Neuronal stem cell (in vitro differentiated cells): ENCODE results near the gene VEGFD.
A peak's percentile ranks its signal among the peaks of the same experiment; 100 is the strongest.

Experiments
- DNase-seq: peaks from one replicate; pipeline ENCODE4 v3.0.0-alpha.2; 2013; ENCODE audit warnings: low spot score
- H2AFZ ChIP-seq: one replicate; pipeline ENCODE4 v1.6.1; 2013; ENCODE audit warnings: mild to moderate bottlenecking, low read length, inconsistent platforms
- H2AK5ac ChIP-seq: 2 replicates; pipeline ENCODE4 v1.6.1; 2013; ENCODE audit warnings: low read depth, mild to moderate bottlenecking, inconsistent platforms, low read length, moderate library complexity, mixed read lengths
- H2BK120ac ChIP-seq: 2 replicates; pipeline ENCODE4 v1.6.1; 2013; ENCODE audit warnings: low read depth, mild to moderate bottlenecking, inconsistent platforms, low read length, moderate library complexity, mixed read lengths
- H2BK12ac ChIP-seq: one replicate; pipeline ENCODE4 v1.6.1; 2013; ENCODE audit warnings: low read length, inconsistent platforms
- H2BK15ac ChIP-seq: 2 replicates; pipeline ENCODE4 v1.6.1; 2013; ENCODE audit warnings: mild to moderate bottlenecking, low read length, inconsistent platforms, mixed read lengths
- H2BK5ac ChIP-seq: one replicate; pipeline ENCODE4 v1.6.1; 2013; ENCODE audit warnings: inconsistent platforms, mild to moderate bottlenecking, low read length, moderate library complexity
- H3K14ac ChIP-seq: one replicate; pipeline ENCODE4 v1.6.1; 2013; ENCODE audit warnings: low read length, inconsistent platforms
- H3K18ac ChIP-seq: 2 replicates; pipeline ENCODE4 v1.6.1; 2013; ENCODE audit warnings: low read length, inconsistent platforms
- H3K23ac ChIP-seq: 2 replicates; pipeline ENCODE4 v1.6.1; 2013; ENCODE audit warnings: low read depth, mild to moderate bottlenecking, mixed read lengths, low read length, inconsistent platforms; ENCODE audit not compliant: poor library complexity
- H3K27ac ChIP-seq: replicated peaks from 3 replicates; pipeline ENCODE4 v1.5.1; 2013; ENCODE audit warnings: low read length, inconsistent platforms
- H3K27me3 ChIP-seq, 3 experiments: 2 replicates each; pipeline ENCODE4 v1.6.1; 2013; ENCODE audit warnings: low read length in 3 of 3, mild to moderate bottlenecking in 2 of 3, inconsistent platforms in 1 of 3, low read depth in 1 of 3, mixed read lengths in 1 of 3, moderate library complexity in 1 of 3; ENCODE audit not compliant: control insufficient read depth in 3 of 3, insufficient read depth in 3 of 3
- H3K36me3 ChIP-seq, 2 donors: replicated peaks in 1 of 2; 2 replicates each; pipeline ENCODE4 v1.6.1; 2013; ENCODE audit warnings: low read length in 2 of 2; ENCODE audit not compliant: control insufficient read depth in 2 of 2, insufficient read depth in 2 of 2
- H3K4ac ChIP-seq: 2 replicates; pipeline ENCODE4 v1.6.1; 2013; ENCODE audit warnings: inconsistent platforms, mild to moderate bottlenecking, low read length, moderate library complexity
- H3K4me1 ChIP-seq, 2 donors: 1 replicate in 1 of 2; 2 replicates in 1 of 2; pipeline ENCODE4 v1.6.1; 2013; ENCODE audit warnings: low read length in 2 of 2, low read depth in 1 of 2; ENCODE audit not compliant: control insufficient read depth in 2 of 2, insufficient read depth in 1 of 2
- H3K4me2 ChIP-seq: one replicate; pipeline ENCODE4 v1.6.1; 2013; ENCODE audit warnings: mild to moderate bottlenecking, low read length, inconsistent platforms; ENCODE audit not compliant: insufficient read depth, poor library complexity, severe bottlenecking
- H3K4me3 ChIP-seq, 2 donors: 2 replicates each; pipeline ENCODE4 v1.5.1; 2013; ENCODE audit warnings: low read length in 2 of 2, mild to moderate bottlenecking in 2 of 2, inconsistent platforms in 1 of 2, moderate library complexity in 1 of 2
- H3K79me1 ChIP-seq: one replicate; pipeline ENCODE4 v1.6.1; 2013; ENCODE audit warnings: low read depth, mild to moderate bottlenecking, inconsistent platforms, low read length, moderate library complexity
- H3K9ac ChIP-seq: one replicate; pipeline ENCODE4 v1.6.1; 2013; ENCODE audit warnings: mild to moderate bottlenecking, low read depth, low read length, inconsistent platforms; ENCODE audit not compliant: poor library complexity
- H3K9me3 ChIP-seq, 2 donors: replicated peaks in 1 of 2; 2 replicates each; pipeline versions ENCODE3 to v1.6.1; 2013; ENCODE audit warnings: low read length in 2 of 2, mild to moderate bottlenecking in 2 of 2, inconsistent platforms in 1 of 2, low read depth in 1 of 2, mixed read lengths in 1 of 2, moderate library complexity in 1 of 2; ENCODE audit not compliant: control insufficient read depth in 2 of 2, insufficient read depth in 1 of 2
- H4K8ac ChIP-seq: one replicate; pipeline ENCODE4 v1.6.1; 2013; ENCODE audit warnings: low read depth, mild to moderate bottlenecking, inconsistent platforms, low read length, moderate library complexity
- H4K91ac ChIP-seq: one replicate; pipeline ENCODE4 v1.6.1; 2013; ENCODE audit warnings: low read length, low read depth, mild to moderate bottlenecking, inconsistent platforms; ENCODE audit not compliant: poor library complexity
- WGBS, 2 donors: extraction: QIAGEN DNeasy Blood & Tissue Kit; methylation state at CpG; one replicate each; pipeline ENCODE4 v1.1.7; 2013; ENCODE audit warnings: missing lambda C conversion rate in 2 of 2, mixed read lengths in 1 of 2; ENCODE audit not compliant: insufficient read length in 2 of 2, insufficient replicate concordance in 1 of 2; ENCODE audit errors: extremely low coverage in 2 of 2; 5-methylcytosine and 5-hydroxymethylcytosine counted together

The VEGFD gene

DNA sequence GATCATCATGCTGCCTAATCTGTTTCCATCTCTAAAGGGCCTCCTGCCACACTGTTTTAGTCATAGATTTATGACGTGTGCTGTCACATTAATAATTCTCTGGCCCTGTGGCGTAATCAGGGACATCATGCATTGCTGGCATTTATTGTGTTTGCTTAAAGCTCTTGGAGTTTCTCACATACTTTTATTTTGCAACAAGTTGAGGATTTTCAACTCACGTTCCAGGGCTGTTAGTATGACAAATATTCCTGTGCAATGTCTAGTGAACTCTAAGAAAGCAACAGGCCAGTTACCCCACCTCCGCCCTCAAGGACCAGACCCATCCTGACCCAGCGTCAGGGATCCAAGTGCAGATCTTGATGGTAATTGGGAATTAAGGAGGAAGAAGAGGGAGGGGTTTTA lies 41.1 kb downstream of the VEGFD start:
- Histone ChIP-seq H3K14ac (no peak overlapping the region), H3K4me2 (no peak overlapping the region), H4K91ac (no peak overlapping the region), H3K23ac (no peak overlapping the region), H2BK15ac (no peak overlapping the region), H2BK120ac (no peak overlapping the region), H2AK5ac (no peak overlapping the region), H2BK12ac (no peak overlapping the region), H3K4me3 (no peak overlapping the region), H2AFZ (no peak overlapping the region), H3K27me3 (no peaks in the 10 kb centered on the region), H3K36me3 (no peaks in the 10 kb centered on the region), H3K18ac (no peak overlapping the region), H3K27ac (no peak overlapping the region), H3K79me1 (no peaks in the 10 kb centered on the region), H3K4me1 (peaks cover 0 to 22% of the 10 kb centered on the region in 2 donors), H3K9ac (no peak overlapping the region), H3K9me3 (no peaks in the 10 kb centered on the region), H2BK5ac (no peak overlapping the region), H3K4ac (no peak overlapping the region), H4K8ac (no peak overlapping the region)
- DNase-seq, result no peak
- WGBS, 2 donors, result no CpG with 5 or more reads among the region's 5 CpGs

- H3K23ac ChIP-seq, result no peak overlapping the region
- peak overlapping the region; percentile 9 for H3K9ac ChIP-seq
- H3K18ac ChIP-seq, result no peak overlapping the region
- no peaks in the 10 kb centered on the region for H3K9me3 ChIP-seq
- H3K4ac ChIP-seq, result no peak overlapping the region
- no peaks in the 10 kb centered on the region for H3K79me1 ChIP-seq
- peaks cover 0 to 22% of the 10 kb centered on the region in 2 donors for H3K4me1 ChIP-seq
- peak overlapping the region; percentile 81 for H3K27ac ChIP-seq
- peaks cover 0 to 4% (median 0%) of the 10 kb centered on the region in 3 experiments for H3K27me3 ChIP-seq
- no peak overlapping the region for H3K4me3 ChIP-seq
- WGBS, 2 donors, result no CpG with 5 or more reads among the region's 2 CpGs
- no peak overlapping the region for H2BK5ac ChIP-seq
- H2BK120ac ChIP-seq, result no peak overlapping the region
- H4K8ac ChIP-seq, result no peak overlapping the region
- no peak overlapping the region for H2AFZ ChIP-seq
- H4K91ac ChIP-seq, result no peak overlapping the region
- H3K4me2 ChIP-seq, result no peak overlapping the region
- H2BK12ac ChIP-seq, result no peak overlapping the region
- H3K36me3 ChIP-seq, result no peaks in the 10 kb centered on the region
- no peak for DNase-seq
- H2BK15ac ChIP-seq, result no peak overlapping the region
- H3K14ac ChIP-seq, result no peak overlapping the region
- H2AK5ac ChIP-seq, result no peak overlapping the region
Measured at GRCh38 chrX:15340867-15341266, 43.3 kb downstream of the VEGFD start.

- H3K27me3 ChIP-seq, result peaks cover 0 to 7% (median 0%) of the 10 kb centered on the region in 3 experiments
- peak overlapping the region; percentile 43 for H3K4me2 ChIP-seq
- H2BK12ac ChIP-seq, result no peak overlapping the region
- peak overlapping the region; percentile 50 to 74 for H3K4me3 ChIP-seq
- H4K8ac ChIP-seq, result no peak overlapping the region
- H2BK15ac ChIP-seq, result no peak overlapping the region
- H2BK120ac ChIP-seq, result no peak overlapping the region
- H3K23ac ChIP-seq, result no peak overlapping the region
- no peak overlapping the region for H3K4ac ChIP-seq
- no peak overlapping the region for H2BK5ac ChIP-seq
- no peak overlapping the region for H2AK5ac ChIP-seq
- WGBS, 2 donors, result no CpG with 5 or more reads among the region's 10 CpGs
- no peak overlapping the region for H3K18ac ChIP-seq
- no peak for DNase-seq
- H3K36me3 ChIP-seq, result peaks cover 6 to 22% of the 10 kb centered on the region in 2 donors
- H3K27ac ChIP-seq, result no peak overlapping the region
- no peaks in the 10 kb centered on the region for H3K79me1 ChIP-seq
- H3K9ac ChIP-seq, result no peak overlapping the region
- peaks cover 0 to 14% of the 10 kb centered on the region in 2 donors for H3K4me1 ChIP-seq
- H3K14ac ChIP-seq, result no peak overlapping the region
- H4K91ac ChIP-seq, result no peak overlapping the region
- peak overlapping the region; percentile 73 for H2AFZ ChIP-seq
- H3K9me3 ChIP-seq, result no peaks in the 10 kb centered on the region
Measured at GRCh38 chrX:15336023-15336413, 48.2 kb downstream of the VEGFD start.

DNA sequence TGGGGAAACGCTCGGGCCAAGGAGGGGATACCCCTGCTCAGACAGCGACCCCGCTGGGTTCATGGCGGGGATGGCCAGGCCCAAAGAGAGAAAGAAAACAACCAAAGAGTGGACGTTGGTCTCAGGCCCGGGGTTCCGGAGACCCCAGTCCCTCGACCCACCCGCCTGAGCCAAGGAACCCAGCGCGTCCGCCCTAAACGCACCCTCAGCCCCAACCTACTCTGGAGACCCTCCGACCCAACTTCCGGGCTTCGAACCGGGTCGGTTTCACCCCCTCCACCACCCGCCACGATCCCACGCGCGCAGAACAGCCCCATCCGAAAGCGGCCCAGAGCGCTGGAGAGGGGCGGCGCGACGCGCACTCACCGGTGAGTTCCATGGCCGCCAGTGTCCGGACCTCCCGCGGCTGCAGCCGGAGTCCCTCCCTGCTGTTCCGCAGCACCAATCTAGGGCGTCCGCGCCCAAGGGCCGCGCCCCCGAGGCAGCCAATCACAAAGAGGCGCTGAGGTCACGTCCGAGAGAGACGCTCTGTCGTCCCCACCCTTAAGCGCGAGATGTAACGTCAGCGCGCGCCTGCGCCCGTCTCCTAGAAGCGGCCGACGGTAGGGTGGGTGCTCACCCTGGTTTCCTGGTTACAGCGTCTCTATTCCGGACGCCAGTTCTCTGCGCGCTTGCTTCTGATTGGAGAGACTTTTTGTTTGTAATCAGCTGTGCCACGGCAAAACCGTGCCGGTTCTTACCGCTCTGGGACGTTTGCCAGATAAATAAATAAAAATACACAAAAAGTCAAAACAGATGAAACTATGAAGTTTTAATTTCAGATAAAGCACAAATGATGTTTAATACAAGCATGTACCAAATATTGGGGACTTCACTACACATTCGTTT lies 48.8 kb downstream of the VEGFD start, which contains the start of gene PIGA:
Gene PIGA (minus strand): TSS at position 389 of the 888 bp plus-strand sequence. CDS start 3,593 bp downstream, outside the sequence.
- Histone ChIP-seq H2AFZ (peak within 1 kb of the TSS; percentile 86), H3K36me3 (peaks cover 6 to 25% of the 10 kb centered on the region in 2 donors), H2BK15ac (no peak within 1 kb of the TSS), H3K9me3 (no peaks in the 10 kb centered on the region), H4K91ac (no peak within 1 kb of the TSS), H3K27me3 (peaks cover 0 to 7% (median 0%) of the 10 kb centered on the region in 3 experiments), H2BK5ac (no peak within 1 kb of the TSS), H3K4me2 (peak within 1 kb of the TSS; percentile 43), H2BK12ac (no peak within 1 kb of the TSS), H2AK5ac (no peak within 1 kb of the TSS), H3K14ac (no peak within 1 kb of the TSS), H3K4ac (no peak within 1 kb of the TSS), H3K79me1 (no peaks in the 10 kb centered on the region), H3K23ac (no peak within 1 kb of the TSS), H3K4me1 (peaks cover 0 to 9% of the 10 kb centered on the region in 2 donors), H3K4me3 (peak within 1 kb of the TSS; percentile 75 to 99), H3K9ac (peak within 1 kb of the TSS; percentile 88), H3K18ac (peak within 1 kb of the TSS; percentile 76), H3K27ac (no peak within 1 kb of the TSS), H4K8ac (no peak within 1 kb of the TSS), H2BK120ac (no peak within 1 kb of the TSS)
- whole genome bisulfite sequencing, 2 donors, result no CpG with 5 or more reads among the region's 72 CpGs
- peak; percentile 88 for DNase-seq
